Dermis microvascular lymphatic vessel endothelial cell (primary cell): ENCODE measurements around the gene UNKL. TPM values are rescaled to one million over a fixed set of nuclear protein-coding genes. Genes with fewer than 3 reads are reported as not detected.
A peak's percentile ranks its signal among the peaks of the same experiment; 100 is the strongest.

Experiments
- DNase-seq, 2 donors: peaks; one replicate each; pipeline versions ENCODE4 v3.0.0 to v3.0.0-alpha.2; 2010; ENCODE audit warnings: low read depth in 2 of 2
- total RNA-seq: library from RNA; depleted of rRNA; stranded (reverse); fragments of >200 nt; gene quantifications from 2 replicates; pipeline ENCODE4 v1.2.1, GENCODE V29; 2014

Gene UNKL
- total RNA-seq, 1 donor from 2014 or later, result 5.3 TPM

GRCh38 chr16:1431497-1432270, 17.2 kb upstream of the UNKL start:
- no peak for DNase-seq

GRCh38 chr16:1430759-1431496, 16.4 kb upstream of the UNKL start, which contains the start of gene PERCC1:
TSS of gene PERCC1 (plus strand) at chr16:1431078. CDS start at chr16:1432594, 1,516 bp downstream.
- DNase-seq, result no peak

GRCh38 chr16:1430214-1430758, 15.8 kb upstream of the UNKL start:
- no peak for DNase-seq

- DNase-seq, result no peak
Observed at GRCh38 chr16:1429631-1430030, 15.1 kb upstream of the UNKL start.

GRCh38 chr16:1429012-1429411, 14.5 kb upstream of the UNKL start:
- no peak for DNase-seq

GRCh38 chr16:1428511-1428910, 14.0 kb upstream of the UNKL start:
- peak in 1 of 2 donors; percentile 48 for DNase-seq

- DNase-seq, result no peak
Observed at GRCh38 chr16:1427473-1428461, 13.3 kb upstream of the UNKL start.

GRCh38 chr16:1426734-1427471, 12.4 kb upstream of the UNKL start:
- no peak for DNase-seq

GRCh38 chr16:1425616-1426370, 11.3 kb upstream of the UNKL start:
- DNase-seq, result no peak

GRCh38 chr16:1424028-1424427, 9.5 kb upstream of the UNKL start:
- DNase-seq, result no peak

GRCh38 chr16:1422076-1422475, 7.6 kb upstream of the UNKL start:
- DNase-seq, result no peak

GRCh38 chr16:1420111-1420539, 5.6 kb upstream of the UNKL start:
- peak in 1 of 2 donors; percentile 9 for DNase-seq

- DNase-seq, result no peak
Observed at GRCh38 chr16:1416521-1416941, 2.0 kb upstream of the UNKL start.

- DNase-seq, result peak; percentile 24 to 71
Observed at GRCh38 chr16:1413684-1414531, 596 bp downstream of the UNKL start.

- no peak for DNase-seq
Observed at GRCh38 chr16:1412847-1413246, 1.7 kb downstream of the UNKL start.

GRCh38 chr16:1408171-1408837, 6.2 kb downstream of the UNKL start:
- peak; percentile 68 to 91 for DNase-seq

GRCh38 chr16:1407753-1408152, 6.8 kb downstream of the UNKL start:
- DNase-seq, result no peak

GRCh38 chr16:1403733-1404132, 10.8 kb downstream of the UNKL start:
- DNase-seq, result no peak
